ENCODE measurements around the gene NOTUM. TPM values are rescaled to one million over a fixed set of nuclear protein-coding genes. Genes with fewer than 3 reads are reported as not detected.

NOTUM gene
- total and polyA plus RNA-seq, 9 donors = 0.05 to 0.36 (median 0.22) TPM; not detected in 5

GRCh38 chr17:81907219-81908145 is 53.5 kb downstream of the NOTUM start:
- Histone ChIP-seq H3K27ac (no peak overlapping the region), H3K27me3 (no peaks in the 10 kb centered on the region), H3K36me3 (no peaks in the 10 kb centered on the region), H3K4me1 (ENCODE audit: insufficient read depth) (peaks cover 1% of the 10 kb centered on the region), H3K9me3 (no peaks in the 10 kb centered on the region), H3K4me3 (no peak overlapping the region)
- TF ChIP-seq, protein P1, sequence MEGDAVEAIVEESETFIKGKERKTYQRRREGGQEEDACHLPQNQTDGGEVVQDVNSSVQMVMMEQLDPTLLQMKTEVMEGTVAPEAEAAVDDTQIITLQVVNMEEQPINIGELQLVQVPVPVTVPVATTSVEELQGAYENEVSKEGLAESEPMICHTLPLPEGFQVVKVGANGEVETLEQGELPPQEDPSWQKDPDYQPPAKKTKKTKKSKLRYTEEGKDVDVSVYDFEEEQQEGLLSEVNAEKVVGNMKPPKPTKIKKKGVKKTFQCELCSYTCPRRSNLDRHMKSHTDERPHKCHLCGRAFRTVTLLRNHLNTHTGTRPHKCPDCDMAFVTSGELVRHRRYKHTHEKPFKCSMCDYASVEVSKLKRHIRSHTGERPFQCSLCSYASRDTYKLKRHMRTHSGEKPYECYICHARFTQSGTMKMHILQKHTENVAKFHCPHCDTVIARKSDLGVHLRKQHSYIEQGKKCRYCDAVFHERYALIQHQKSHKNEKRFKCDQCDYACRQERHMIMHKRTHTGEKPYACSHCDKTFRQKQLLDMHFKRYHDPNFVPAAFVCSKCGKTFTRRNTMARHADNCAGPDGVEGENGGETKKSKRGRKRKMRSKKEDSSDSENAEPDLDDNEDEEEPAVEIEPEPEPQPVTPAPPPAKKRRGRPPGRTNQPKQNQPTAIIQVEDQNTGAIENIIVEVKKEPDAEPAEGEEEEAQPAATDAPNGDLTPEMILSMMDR (IDR thresholded peaks at IDR 0.05) = no peak
- TF ChIP-seq EP300 (IDR thresholded peaks at IDR 0.05) (no peak), POLR2A (IDR thresholded peaks at IDR 0.05) (no peak)
- 89 to 92% (median 89%) methylated on average over 23 to 26 of the region's 26 CpGs for WGBS, 3 donors
- peak in 1 of 5 donors; percentile 26 for DNase-seq
- intact Hi-C loops (cut with DNase I) = no loop called here

- 89 to 92% (median 90%) methylated on average over 11 to 15 of the region's 15 CpGs for WGBS, 3 donors
- no peaks in the 10 kb centered on the region for H3K9me3 ChIP-seq
- no peak overlapping the region for H3K27ac ChIP-seq
- DNase-seq = no peak
- no peaks in the 10 kb centered on the region for H3K27me3 ChIP-seq
- H3K4me3 ChIP-seq = no peak overlapping the region
- intact Hi-C loops (cut with DNase I) = no loop called here
- peaks cover 3% of the 10 kb centered on the region for H3K4me1 ChIP-seq (ENCODE audit: insufficient read depth)
- H3K36me3 ChIP-seq = no peaks in the 10 kb centered on the region
- TF ChIP-seq EP300 (IDR thresholded peaks at IDR 0.05) (no peak), POLR2A (IDR thresholded peaks at IDR 0.05) (no peak)
- TF ChIP-seq, protein P1 (IDR thresholded peaks at IDR 0.05) = no peak
These were observed 54.3 kb downstream of the NOTUM start for GRCh38 chr17:81906476-81907218.

DNA sequence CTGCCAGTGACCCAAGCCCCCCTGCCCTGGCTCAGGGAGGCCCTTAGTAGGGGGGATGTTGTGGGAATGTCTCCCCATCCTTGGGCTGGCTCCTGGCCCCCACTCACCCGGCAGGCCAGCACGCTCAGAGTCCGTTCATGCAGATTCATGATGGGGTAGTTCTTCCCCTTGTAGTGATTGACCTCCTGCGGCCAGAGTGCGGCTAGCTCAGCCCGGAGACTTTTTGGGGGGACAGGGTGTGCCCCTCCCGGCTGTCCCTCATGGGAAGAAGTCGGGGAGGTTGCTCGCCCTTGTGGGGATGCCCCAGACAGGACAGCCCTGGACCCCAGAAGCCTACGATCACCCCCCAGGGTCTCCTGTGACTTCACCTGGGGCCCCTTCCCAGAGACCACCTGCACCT is 55.0 kb downstream of the NOTUM start:
- peaks cover 2% of the 10 kb centered on the region for H3K4me1 ChIP-seq (ENCODE audit: insufficient read depth)
- no peak overlapping the region for H3K27ac ChIP-seq
- DNase-seq = peak in 1 of 5 donors; percentile 19
- H3K9me3 ChIP-seq = no peaks in the 10 kb centered on the region
- TF ChIP-seq, protein P1 (IDR thresholded peaks at IDR 0.05) = no peak
- TF ChIP-seq EP300 (IDR thresholded peaks at IDR 0.05) (no peak), POLR2A (IDR thresholded peaks at IDR 0.05) (no peak)
- H3K4me3 ChIP-seq = no peak overlapping the region
- 91 to 94% (median 93%) methylated on average over 10 of the region's 10 CpGs for WGBS, 3 donors
- no peaks in the 10 kb centered on the region for H3K27me3 ChIP-seq
- intact Hi-C loops (cut with DNase I) = no loop called here
- H3K36me3 ChIP-seq = no peaks in the 10 kb centered on the region

- H3K4me3 ChIP-seq = no peak overlapping the region
- H3K27ac ChIP-seq = no peak overlapping the region
- no peaks in the 10 kb centered on the region for H3K36me3 ChIP-seq
- TF ChIP-seq POLR2A (IDR thresholded peaks at IDR 0.05) (no peak), EP300 (IDR thresholded peaks at IDR 0.05) (no peak)
- TF ChIP-seq, protein P1 (IDR thresholded peaks at IDR 0.05) = no peak
- H3K4me1 ChIP-seq (ENCODE audit: insufficient read depth) = peaks cover 2% of the 10 kb centered on the region
- no peak for DNase-seq
- H3K27me3 ChIP-seq = no peaks in the 10 kb centered on the region
- no peaks in the 10 kb centered on the region for H3K9me3 ChIP-seq
- intact Hi-C loops (cut with DNase I) = no loop called here
- 90 to 96% (median 92%) methylated on average over 16 of the region's 16 CpGs for WGBS, 3 donors
These were observed 55.5 kb downstream of the NOTUM start for GRCh38 chr17:81905424-81905875.

Measured in ovary (tissue), 9 donors.